Measurements from ENCODE around the gene FARP1.

The FARP1 gene

DNA sequence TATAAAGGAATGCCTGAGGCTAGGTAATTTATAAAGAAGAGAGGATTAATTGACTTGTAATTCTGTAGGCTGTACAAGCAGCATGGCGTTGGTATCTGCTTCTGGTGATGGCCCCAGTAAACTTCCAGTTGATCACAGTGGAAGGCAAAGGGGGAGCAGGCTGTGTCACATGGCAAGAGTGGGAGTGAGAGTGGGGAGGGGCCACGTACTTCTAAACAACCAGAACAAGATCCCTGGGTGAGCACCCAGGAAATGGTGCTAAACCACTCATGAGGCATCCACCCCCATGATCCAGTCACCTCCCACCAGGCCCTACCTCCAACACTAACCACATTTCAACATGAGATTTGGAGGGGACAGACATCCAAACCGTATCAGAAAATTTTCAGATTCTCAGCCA lies 37.2 kb downstream of the FARP1 start:
- no peak overlapping the region for H3K27ac ChIP-seq
- CTCF ChIA-PET: no interaction called here
- POLR2A ChIA-PET (ENCODE audit: low non-redundant PET): no interaction called here
- no peak for DNase-seq (ENCODE audit: low spot score)
- TF ChIP-seq, protein P1, sequence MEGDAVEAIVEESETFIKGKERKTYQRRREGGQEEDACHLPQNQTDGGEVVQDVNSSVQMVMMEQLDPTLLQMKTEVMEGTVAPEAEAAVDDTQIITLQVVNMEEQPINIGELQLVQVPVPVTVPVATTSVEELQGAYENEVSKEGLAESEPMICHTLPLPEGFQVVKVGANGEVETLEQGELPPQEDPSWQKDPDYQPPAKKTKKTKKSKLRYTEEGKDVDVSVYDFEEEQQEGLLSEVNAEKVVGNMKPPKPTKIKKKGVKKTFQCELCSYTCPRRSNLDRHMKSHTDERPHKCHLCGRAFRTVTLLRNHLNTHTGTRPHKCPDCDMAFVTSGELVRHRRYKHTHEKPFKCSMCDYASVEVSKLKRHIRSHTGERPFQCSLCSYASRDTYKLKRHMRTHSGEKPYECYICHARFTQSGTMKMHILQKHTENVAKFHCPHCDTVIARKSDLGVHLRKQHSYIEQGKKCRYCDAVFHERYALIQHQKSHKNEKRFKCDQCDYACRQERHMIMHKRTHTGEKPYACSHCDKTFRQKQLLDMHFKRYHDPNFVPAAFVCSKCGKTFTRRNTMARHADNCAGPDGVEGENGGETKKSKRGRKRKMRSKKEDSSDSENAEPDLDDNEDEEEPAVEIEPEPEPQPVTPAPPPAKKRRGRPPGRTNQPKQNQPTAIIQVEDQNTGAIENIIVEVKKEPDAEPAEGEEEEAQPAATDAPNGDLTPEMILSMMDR (conservative IDR thresholded peaks at IDR 0.05; ENCODE audit: low read depth): no peak

- DNase-seq (ENCODE audit: low spot score): no peak
- TF ChIP-seq, protein P1 (conservative IDR thresholded peaks at IDR 0.05; ENCODE audit: low read depth): no peak
- ChIA-PET POLR2A (ENCODE audit: low non-redundant PET) (no interaction called here), CTCF (no interaction called here)
- no peak overlapping the region for H3K27ac ChIP-seq
Observed at GRCh38 chr13:98181111-98181815, 38.4 kb downstream of the FARP1 start.

- CTCF ChIA-PET: no interaction called here
- no peak for DNase-seq (ENCODE audit: low spot score)
- no peak overlapping the region for H3K27ac ChIP-seq
- TF ChIP-seq, protein P1 (conservative IDR thresholded peaks at IDR 0.05; ENCODE audit: low read depth): no peak
- POLR2A ChIA-PET (ENCODE audit: low non-redundant PET): no interaction called here
Observed at GRCh38 chr13:98182153-98182552, 39.3 kb downstream of the FARP1 start.

- no peak overlapping the region for H3K27ac ChIP-seq
- DNase-seq (ENCODE audit: low spot score): no peak
- TF ChIP-seq, protein P1 (conservative IDR thresholded peaks at IDR 0.05; ENCODE audit: low read depth): no peak
- ChIA-PET CTCF (interaction anchor here (0.6 kb wide), 1 partner anchor 446 kb away, joined by 6 read pairs; no protein-coding TSS in a partner anchor), POLR2A (ENCODE audit: low non-redundant PET) (no interaction called here)
Observed at GRCh38 chr13:98182589-98182988, 39.7 kb downstream of the FARP1 start.

GRCh38 chr13:98184792-98185191 lies 41.9 kb downstream of the FARP1 start:
- no peak for DNase-seq (ENCODE audit: low spot score)
- ChIA-PET POLR2A (ENCODE audit: low non-redundant PET) (no interaction called here), CTCF (no interaction called here)
- H3K27ac ChIP-seq: no peak overlapping the region
- TF ChIP-seq, protein P1 (conservative IDR thresholded peaks at IDR 0.05; ENCODE audit: low read depth): no peak

- ChIA-PET POLR2A (ENCODE audit: low non-redundant PET) (no interaction called here), CTCF (no interaction called here)
- TF ChIP-seq, protein P1 (conservative IDR thresholded peaks at IDR 0.05; ENCODE audit: low read depth): no peak
- no peak for DNase-seq (ENCODE audit: low spot score)
- H3K27ac ChIP-seq: no peak overlapping the region
Observed at GRCh38 chr13:98187155-98187964, 44.5 kb downstream of the FARP1 start.
